Measurements from ENCODE around the gene CREG1. TPM values are rescaled to one million over a fixed set of nuclear protein-coding genes. Genes with fewer than 3 reads are reported as not detected.

CREG1 gene
- total RNA-seq, 2 experiments from 2014 or later: 8.0 to 8.2 TPM

- Mint-ChIP-seq H3K4me3 (peak overlapping the region; percentile 63), H3K4me1 (peaks cover 94% of the 10 kb centered on the region), H3K27ac (peak overlapping the region; percentile 92), H3K27me3 (no peaks in the 10 kb centered on the region), H3K9me3 (peaks cover 2% of the 10 kb centered on the region), H3K36me3 (ENCODE audit: low read depth) (peaks cover 77% of the 10 kb centered on the region)
- POLR2A ChIA-PET: interaction anchor here (0.9 kb wide), 1 partner anchor 16 kb away, joined by 3 read pairs; no protein-coding TSS in a partner anchor
- CTCF ChIA-PET: interaction anchor here (0.8 to 3.0 kb wide), 6 partner anchors 9 to 26 kb away, joined by 3 to 11 read pairs (median 3); partner anchors contain the start of gene CD247
- no peak for DNase-seq
These were observed 60.2 kb downstream of the CREG1 start for GRCh38 chr1:167493372-167493771.

DNA sequence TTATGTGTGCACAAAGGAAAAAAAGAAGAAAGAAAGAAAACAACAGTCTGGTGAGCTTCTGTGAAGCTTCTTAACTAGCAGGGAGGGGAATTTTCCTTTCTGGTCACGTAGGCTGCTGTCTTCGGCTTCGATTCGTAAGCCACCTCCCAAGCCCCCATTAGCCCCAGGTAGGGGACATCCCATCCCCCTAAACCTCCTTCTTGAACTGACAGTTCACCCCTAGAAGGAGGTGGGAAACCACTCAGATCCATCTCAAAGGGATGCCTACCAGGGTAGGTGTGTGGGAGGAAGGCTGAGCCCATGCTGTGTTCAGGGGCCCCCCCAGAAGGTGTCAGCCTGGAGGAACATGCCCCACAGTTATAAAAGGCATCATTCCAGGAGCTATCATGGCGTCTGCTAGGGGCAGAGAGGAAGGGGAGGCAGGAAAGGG lies 61.1 kb downstream of the CREG1 start:
- no peak for DNase-seq
- no peaks in the 10 kb centered on the region for H3K27me3 Mint-ChIP-seq
- CTCF ChIA-PET: interaction anchor here (0.7 to 3.0 kb wide), 8 partner anchors 8 to 78 kb away, joined by 3 to 11 read pairs (median 3); partner anchors contain the start of gene CD247
- POLR2A ChIA-PET: interaction anchor here (1.0 kb wide), 1 partner anchor 25 kb away, joined by 3 read pairs; no protein-coding TSS in a partner anchor
- H3K36me3 Mint-ChIP-seq (ENCODE audit: low read depth): peaks cover 76% of the 10 kb centered on the region
- H3K4me3 Mint-ChIP-seq: peak overlapping the region; percentile 63
- H3K27ac Mint-ChIP-seq: peak overlapping the region; percentile 92
- H3K4me1 Mint-ChIP-seq: peaks cover 94% of the 10 kb centered on the region
- peaks cover 2% of the 10 kb centered on the region for H3K9me3 Mint-ChIP-seq

DNA sequence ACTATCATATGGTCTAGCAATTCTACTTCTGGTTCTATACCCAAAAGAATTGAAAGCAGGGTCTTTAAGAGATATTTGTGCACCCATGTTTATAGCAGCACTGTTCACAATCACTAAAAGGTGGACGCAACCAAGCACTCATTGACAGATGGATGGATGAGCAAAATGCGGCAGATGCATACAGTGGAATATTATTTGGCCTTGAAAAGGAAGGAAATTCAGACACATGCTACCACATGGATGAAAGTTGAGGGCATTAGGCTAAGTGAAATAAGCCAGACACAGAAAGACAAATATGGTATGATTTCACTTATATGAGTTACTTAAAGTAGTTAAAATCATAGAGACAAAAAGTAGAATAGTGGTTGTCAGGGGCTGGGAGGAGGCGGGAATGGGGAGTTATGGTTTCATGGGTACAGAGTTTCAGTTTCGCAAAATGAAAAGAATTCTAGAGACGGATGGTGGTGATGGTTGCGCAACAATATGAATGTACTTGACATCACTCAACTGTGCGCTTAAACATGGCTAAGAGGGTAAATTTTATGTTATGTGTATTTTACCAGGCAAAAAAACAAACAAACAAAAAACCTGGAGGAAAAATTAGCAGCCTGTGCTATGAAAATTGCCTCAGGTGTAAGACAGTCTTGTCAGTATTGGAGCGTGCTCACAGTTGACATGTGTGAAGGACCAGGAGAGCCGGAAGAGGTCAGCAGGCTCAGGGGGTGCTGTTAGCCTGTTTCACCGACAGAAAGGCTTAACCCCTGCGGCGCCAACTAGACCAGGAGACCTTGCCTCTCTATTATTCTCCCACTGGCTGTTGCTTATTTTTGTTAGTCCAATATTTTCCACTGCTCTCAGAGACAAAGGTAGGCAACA lies 61.7 kb downstream of the CREG1 start:
- Mint-ChIP-seq H3K4me3 (peak overlapping the region; percentile 63), H3K36me3 (ENCODE audit: low read depth) (peaks cover 74% of the 10 kb centered on the region), H3K27me3 (no peaks in the 10 kb centered on the region), H3K27ac (peak overlapping the region; percentile 92), H3K9me3 (peaks cover 2% of the 10 kb centered on the region), H3K4me1 (peaks cover 94% of the 10 kb centered on the region)
- DNase-seq: peak; percentile 70
- POLR2A ChIA-PET: interaction anchor here (1.0 kb wide), 1 partner anchor 25 kb away, joined by 3 read pairs; no protein-coding TSS in a partner anchor
- CTCF ChIA-PET: interaction anchor here (0.9 to 3.0 kb wide), 5 partner anchors 9 to 24 kb away, joined by 3 to 11 read pairs (median 6); no protein-coding TSS in a partner anchor

Other genes with a start within 250 kb of the CREG1 start
- 100 to 1,000 TPM; 251 to 261 TPM for gene CD247, start 35.2 kb downstream of the CREG1 start, total RNA-seq
- 100 to 1,000 TPM; 152 to 157 TPM for gene RCSD1, start 76.5 kb upstream of the CREG1 start, total RNA-seq
- 10 to 100 TPM; 12.5 to 14.1 TPM for gene MPZL1, start 168.2 kb upstream of the CREG1 start, total RNA-seq

Data from activated CD4-positive, alpha-beta T cell treated with anti-CD3 and anti-CD28 coated beads, Interleukin-2, amount 10 ng/mL, durations not matched to agents 7 days and 5 days (primary cell).